Nephron progenitor cell (in vitro differentiated cells): ENCODE data around the gene ENSA.
"Not testable (repeated sequence)": the region's sequence is repeated elsewhere in the genome, so short reads cannot be mapped to it uniquely, and the experiment has no call there.

ENCODE experiments used
- DNase-seq: peaks from one replicate; pipeline ENCODE4 v3.0.0; 2021
- H3K27ac Mint-ChIP-seq: 2 replicates; pipeline ENCODE4 v1.8.0; 2021; ENCODE audit warnings: mild to moderate bottlenecking, moderate library complexity, mixed read lengths
- H3K27me3 Mint-ChIP-seq: 2 replicates; pipeline ENCODE4 v1.8.0; 2021; ENCODE audit warnings: mild to moderate bottlenecking, low read depth, mixed read lengths; ENCODE audit not compliant: poor library complexity
- H3K36me3 Mint-ChIP-seq: 2 replicates; pipeline ENCODE4 v1.8.0; 2021; ENCODE audit warnings: low read depth, mixed read lengths
- H3K4me1 Mint-ChIP-seq: 2 replicates; pipeline ENCODE4 v1.8.0; 2021; ENCODE audit warnings: mixed read lengths
- H3K4me3 Mint-ChIP-seq: 2 replicates; pipeline ENCODE4 v1.8.0; 2021; ENCODE audit warnings: mild to moderate bottlenecking, moderate library complexity, mixed read lengths
- H3K9me3 Mint-ChIP-seq: 2 replicates; pipeline ENCODE4 v1.8.0; 2021; ENCODE audit warnings: mild to moderate bottlenecking, moderate library complexity, mixed read lengths
- TF ChIP-seq, protein P1 (sequence below): fragments of 200-600 bp; sonication (generic); IDR thresholded peaks from 2 replicates; pipeline ENCODE4 v1.5.0; 2021; ENCODE audit warnings: antibody characterized with exemption

ENSA gene

DNA sequence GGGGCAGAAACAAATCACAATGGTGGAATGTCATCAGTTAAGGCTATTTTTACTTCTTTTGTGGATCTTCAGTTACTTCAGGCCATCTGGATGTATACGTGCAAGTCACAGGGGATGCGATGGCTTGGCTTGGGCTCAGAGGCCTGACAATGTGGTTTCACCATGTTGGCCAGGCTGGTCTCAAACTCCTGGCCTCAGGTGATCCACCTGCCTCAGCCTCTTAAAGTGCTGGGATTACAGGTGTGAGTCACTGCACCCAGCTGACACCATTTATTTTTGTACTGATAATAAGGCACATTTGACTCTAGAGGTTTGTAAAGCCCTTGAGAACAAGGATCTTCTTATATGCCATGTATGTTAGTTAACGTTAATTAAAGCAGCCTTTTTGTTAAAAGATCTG is 48.4 kb downstream of the ENSA start:
- H3K9me3 Mint-ChIP-seq, DNase-seq, H3K27me3 Mint-ChIP-seq: not testable (repeated sequence)
- Mint-ChIP-seq H3K4me1 (peaks cover 35% of the 10 kb centered on the region), H3K36me3 (peaks cover 46% of the 10 kb centered on the region), H3K27ac (peak overlapping the region; percentile 99), H3K4me3 (peak overlapping the region; percentile 86)

- no peaks in the 10 kb centered on the region for H3K9me3 Mint-ChIP-seq
- no peak for DNase-seq
- peaks cover 44% of the 10 kb centered on the region for H3K4me1 Mint-ChIP-seq
- TF ChIP-seq, protein P1, sequence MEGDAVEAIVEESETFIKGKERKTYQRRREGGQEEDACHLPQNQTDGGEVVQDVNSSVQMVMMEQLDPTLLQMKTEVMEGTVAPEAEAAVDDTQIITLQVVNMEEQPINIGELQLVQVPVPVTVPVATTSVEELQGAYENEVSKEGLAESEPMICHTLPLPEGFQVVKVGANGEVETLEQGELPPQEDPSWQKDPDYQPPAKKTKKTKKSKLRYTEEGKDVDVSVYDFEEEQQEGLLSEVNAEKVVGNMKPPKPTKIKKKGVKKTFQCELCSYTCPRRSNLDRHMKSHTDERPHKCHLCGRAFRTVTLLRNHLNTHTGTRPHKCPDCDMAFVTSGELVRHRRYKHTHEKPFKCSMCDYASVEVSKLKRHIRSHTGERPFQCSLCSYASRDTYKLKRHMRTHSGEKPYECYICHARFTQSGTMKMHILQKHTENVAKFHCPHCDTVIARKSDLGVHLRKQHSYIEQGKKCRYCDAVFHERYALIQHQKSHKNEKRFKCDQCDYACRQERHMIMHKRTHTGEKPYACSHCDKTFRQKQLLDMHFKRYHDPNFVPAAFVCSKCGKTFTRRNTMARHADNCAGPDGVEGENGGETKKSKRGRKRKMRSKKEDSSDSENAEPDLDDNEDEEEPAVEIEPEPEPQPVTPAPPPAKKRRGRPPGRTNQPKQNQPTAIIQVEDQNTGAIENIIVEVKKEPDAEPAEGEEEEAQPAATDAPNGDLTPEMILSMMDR, result no peak
- peaks cover 47% of the 10 kb centered on the region for H3K36me3 Mint-ChIP-seq
- H3K27ac Mint-ChIP-seq, result peak overlapping the region; percentile 99
- peak overlapping the region; percentile 86 for H3K4me3 Mint-ChIP-seq
- no peaks in the 10 kb centered on the region for H3K27me3 Mint-ChIP-seq
Observed at GRCh38 chr1:150579945-150580642, 49.3 kb downstream of the ENSA start.

GRCh38 chr1:150579110-150579944 is 50.1 kb downstream of the ENSA start, which contains the start of gene MCL1:
Gene MCL1 (minus strand): TSS chr1:150579610. CDS start chr1:150579530, 80 bp downstream.
- Mint-ChIP-seq H3K4me1 (peaks cover 52% of the 10 kb centered on the region), H3K9me3 (no peaks in the 10 kb centered on the region), H3K4me3 (peak within 1 kb of the TSS; percentile 100), H3K27me3 (no peaks in the 10 kb centered on the region), H3K36me3 (peaks cover 51% of the 10 kb centered on the region), H3K27ac (peak within 1 kb of the TSS; percentile 100)
- peak; percentile 87 for DNase-seq
- TF ChIP-seq, protein P1, result no peak

DNA sequence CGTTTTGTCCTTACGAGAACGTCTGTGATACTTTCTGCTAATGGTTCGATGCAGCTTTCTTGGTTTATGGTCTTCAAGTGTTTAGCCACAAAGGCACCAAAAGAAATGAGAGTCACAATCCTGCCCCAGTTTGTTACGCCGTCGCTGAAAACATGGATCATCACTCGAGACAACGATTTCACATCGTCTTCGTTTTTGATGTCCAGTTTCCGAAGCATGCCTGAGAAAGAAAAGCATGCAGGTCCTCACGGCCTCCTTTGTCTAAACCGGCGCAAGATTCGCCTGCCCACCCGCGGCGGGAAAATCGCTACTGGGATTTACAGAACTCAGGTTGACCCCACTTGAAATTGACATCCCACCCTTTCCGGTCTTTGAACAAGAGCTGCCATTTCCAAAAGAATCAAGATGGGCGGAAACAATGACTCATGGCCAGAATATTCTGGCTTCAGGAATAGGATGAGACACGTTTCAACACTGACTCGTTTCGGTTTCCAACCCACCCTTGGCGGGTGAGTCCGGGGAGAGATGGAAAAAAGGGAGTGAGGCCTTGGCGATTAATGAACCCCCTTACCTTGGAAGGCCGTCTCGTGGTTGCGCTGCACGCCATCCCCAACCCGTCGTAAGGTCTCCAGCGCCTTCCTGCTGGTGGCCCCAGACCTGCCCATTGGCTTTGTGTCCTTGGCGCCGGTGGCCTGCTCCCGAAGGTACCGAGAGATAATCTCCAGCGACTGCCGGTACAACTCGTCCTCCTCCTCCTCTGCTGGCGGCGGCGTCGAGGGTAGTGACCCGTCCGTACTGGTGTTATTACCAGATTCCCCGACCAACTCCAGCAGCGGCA is 50.9 kb downstream of the ENSA start:
- peaks cover 55% of the 10 kb centered on the region for H3K36me3 Mint-ChIP-seq
- H3K9me3 Mint-ChIP-seq, result no peaks in the 10 kb centered on the region
- DNase-seq, result no peak

DNA sequence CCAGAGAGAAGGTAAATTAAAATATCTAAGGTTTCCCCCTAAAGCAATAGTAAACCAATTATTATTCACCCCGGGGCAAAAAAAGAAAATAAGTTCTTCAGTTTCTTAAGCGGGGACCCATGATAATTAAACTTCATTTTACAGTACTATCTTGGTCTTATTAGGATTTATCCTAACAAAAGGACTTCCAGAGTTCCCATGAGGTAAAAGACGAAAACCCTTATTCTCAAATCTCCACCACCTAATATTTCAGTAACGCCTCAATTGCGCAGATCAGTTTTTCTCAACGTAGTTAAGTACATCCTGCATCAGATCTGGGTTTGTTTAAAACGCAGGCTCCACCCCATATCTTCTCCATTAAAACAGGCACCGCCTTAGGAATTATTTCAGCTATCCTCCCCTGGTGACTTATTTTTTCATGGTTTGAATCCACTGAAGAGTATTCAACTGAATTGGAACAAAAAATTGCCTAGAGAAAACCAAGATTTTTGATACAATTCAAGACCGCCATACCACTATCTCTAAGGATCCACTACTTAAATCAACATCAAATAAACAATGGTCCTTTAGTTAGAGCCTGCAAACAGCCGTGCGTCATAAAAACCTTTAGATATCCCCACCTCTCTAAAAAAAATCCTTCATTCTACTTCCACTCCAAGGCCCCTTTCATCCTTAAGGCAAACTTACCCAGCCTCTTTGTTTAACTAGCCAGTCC is 51.7 kb downstream of the ENSA start:
- Mint-ChIP-seq H3K36me3 (peaks cover 63% of the 10 kb centered on the region), H3K27me3 (no peaks in the 10 kb centered on the region), H3K4me3 (peak overlapping the region; percentile 100), H3K9me3 (no peaks in the 10 kb centered on the region), H3K4me1 (peaks cover 53% of the 10 kb centered on the region), H3K27ac (peak overlapping the region; percentile 100)
- TF ChIP-seq, protein P1, result no peak
- DNase-seq, result no peak

More for the DNA sequence above, 50.9 kb downstream of the ENSA start:
- peak overlapping the region; percentile 100 for H3K4me3 Mint-ChIP-seq
- no peaks in the 10 kb centered on the region for H3K27me3 Mint-ChIP-seq
- TF ChIP-seq, protein P1, result no peak
- H3K4me1 Mint-ChIP-seq, result peaks cover 53% of the 10 kb centered on the region
- peak overlapping the region; percentile 100 for H3K27ac Mint-ChIP-seq
